Breast epithelium (tissue), 4 donors: ENCODE data around the gene CMTM3. TPM values are rescaled to one million over a fixed set of nuclear protein-coding genes. Genes with fewer than 3 reads are reported as not detected.

Source experiments
- DNase-seq, 2 donors: peaks; one replicate each; pipeline ENCODE4 v3.0.0-alpha.2; 2019; ENCODE audit warnings: low spot score in 2 of 2
- H3K27ac ChIP-seq, 2 donors: fragments of 200-600 bp; sonication (generic) in 1 of 2; one replicate each; pipeline ENCODE4 v1.5.1; 2016 to 2019; ENCODE audit warnings: mild to moderate bottlenecking in 1 of 2
- H3K27me3 ChIP-seq, 2 donors: fragments of 200-600 bp; sonication (generic) in 1 of 2; one replicate each; pipeline versions ENCODE4 v1.5.1 to v1.6.0; 2017 to 2019; ENCODE audit warnings: control low read depth in 1 of 2, mild to moderate bottlenecking in 1 of 2
- H3K36me3 ChIP-seq: fragments of 200-600 bp; one replicate; pipeline ENCODE4 v1.5.1; 2019
- H3K4me1 ChIP-seq, 2 donors: fragments of 200-600 bp; sonication (generic); one replicate each; pipeline ENCODE4 v1.5.1; 2016 to 2019; ENCODE audit warnings: control low read depth in 1 of 2
- H3K4me3 ChIP-seq, 3 donors: fragments of 200-600 bp; sonication (generic); 1 replicate in 2 of 3; 2 replicates in 1 of 3; pipeline ENCODE4 v1.5.1; 2016 to 2019; ENCODE audit warnings: mild to moderate bottlenecking in 3 of 3, moderate library complexity in 2 of 3
- H3K9me3 ChIP-seq, 2 donors: fragments of 200-600 bp; sonication (generic) in 1 of 2; one replicate each; pipeline ENCODE4 v1.5.1; 2016 to 2019; ENCODE audit warnings: control low read depth in 1 of 2
- CTCF ChIP-seq, 3 donors: fragments of 450-650 bp; IDR thresholded peaks; one replicate each; pipeline ENCODE4 v1.5.1; 2016 to 2017; ENCODE audit warnings: antibody characterized with exemption in 3 of 3, mild to moderate bottlenecking in 3 of 3, moderate library complexity in 3 of 3
- POLR2A ChIP-seq: fragments of 450-650 bp; IDR thresholded peaks from one replicate; pipeline ENCODE4 v1.6.1; 2016; ENCODE audit warnings: antibody characterized with exemption, mild to moderate bottlenecking, moderate library complexity
- POLR2AphosphoS5 ChIP-seq, 3 donors: sonication (generic); formaldehyde crosslinking; IDR thresholded peaks; one replicate each; pipeline ENCODE4 v1.6.1; 2017; ENCODE audit warnings: antibody characterized with exemption in 3 of 3
- intact Hi-C: fragments of 100-400 bp; cut with DNase I; formaldehyde crosslinking; loops from one replicate; pipeline ENCODE4 v1.15.1; 2023; ENCODE audit warnings: low total_unique reads
- total RNA-seq, 3 donors: library from RNA; depleted of rRNA; stranded (reverse); fragments of >200 nt; gene quantifications; one replicate each; pipeline ENCODE4 v1.1.0, GENCODE V29; 2016

The CMTM3 gene
- total RNA-seq, 3 donors from 2014 or later: 19.5 to 54.9 (median 25.2) TPM

GRCh38 chr16:66576296-66576695 lies 28.2 kb upstream of the CMTM3 start:
- Histone ChIP-seq H3K27me3 (no peaks in the 10 kb centered on the region), H3K27ac (no peak overlapping the region), H3K4me1 (no peaks in the 10 kb centered on the region), H3K9me3 (no peaks in the 10 kb centered on the region), H3K36me3 (no peaks in the 10 kb centered on the region), H3K4me3 (no peak overlapping the region)
- TF ChIP-seq CTCF (IDR thresholded peaks at IDR 0.05) (no peak), POLR2AphosphoS5 (IDR thresholded peaks at IDR 0.05) (no peak), POLR2A (no peak)
- intact Hi-C loops: no loop called here
- no peak for DNase-seq

- Histone ChIP-seq H3K27me3 (no peaks in the 10 kb centered on the region), H3K27ac (peak within 1 kb of the TSS in 1 of 2 donors; percentile 35), H3K9me3 (no peaks in the 10 kb centered on the region), H3K36me3 (no peaks in the 10 kb centered on the region), H3K4me3 (peak within 1 kb of the TSS; percentile 7 to 56 (median 26)), H3K4me1 (no peaks in the 10 kb centered on the region)
- intact Hi-C loops: loop anchor here (1.0 kb wide), 1 partner anchor 16 kb away; no protein-coding TSS in a partner anchor
- TF ChIP-seq POLR2AphosphoS5 (IDR thresholded peaks at IDR 0.05): no peak
- TF ChIP-seq CTCF (IDR thresholded peaks at IDR 0.05): no peak
- TF ChIP-seq POLR2A: no peak
- DNase-seq: no peak
Observed at GRCh38 chr16:66578651-66579531, 25.6 kb upstream of the CMTM3 start, which contains the start of gene CMTM2. Gene CMTM2 (plus strand): TSS chr16:66579463. CDS start chr16:66579608, 145 bp downstream.

GRCh38 chr16:66580605-66581209 lies 23.8 kb upstream of the CMTM3 start:
- no peak for TF ChIP-seq POLR2A
- TF ChIP-seq POLR2AphosphoS5 (IDR thresholded peaks at IDR 0.05): no peak
- TF ChIP-seq CTCF (IDR thresholded peaks at IDR 0.05): no peak

GRCh38 chr16:66581246-66581952 lies 23.1 kb upstream of the CMTM3 start:
- TF ChIP-seq CTCF (IDR thresholded peaks at IDR 0.05) (no peak), POLR2AphosphoS5 (IDR thresholded peaks at IDR 0.05) (no peak), POLR2A (no peak)
- Histone ChIP-seq H3K4me3 (no peak overlapping the region), H3K27ac (peak overlapping the region; percentile 1 to 34), H3K9me3 (no peaks in the 10 kb centered on the region), H3K36me3 (no peaks in the 10 kb centered on the region), H3K4me1 (no peaks in the 10 kb centered on the region), H3K27me3 (no peaks in the 10 kb centered on the region)
- DNase-seq: no peak
- intact Hi-C loops: no loop called here

More at GRCh38 chr16:66580605-66581209, 23.8 kb upstream of the CMTM3 start:
- no peaks in the 10 kb centered on the region for H3K9me3 ChIP-seq
- H3K36me3 ChIP-seq: no peaks in the 10 kb centered on the region
- H3K27ac ChIP-seq: peak overlapping the region; percentile 1 to 34
- DNase-seq: no peak
- no peaks in the 10 kb centered on the region for H3K27me3 ChIP-seq
- no peak overlapping the region for H3K4me3 ChIP-seq
- intact Hi-C loops: no loop called here
- no peaks in the 10 kb centered on the region for H3K4me1 ChIP-seq
